Neuronal stem cell (in vitro differentiated cells): ENCODE measurements around the gene GRID2IP. TPM values are rescaled to one million over a fixed set of nuclear protein-coding genes. Genes with fewer than 3 reads are reported as not detected.

ENCODE experiments used
- DNase-seq: peaks from one replicate; pipeline ENCODE4 v3.0.0-alpha.2; 2013; ENCODE audit warnings: low spot score
- H2AFZ ChIP-seq: one replicate; pipeline ENCODE4 v1.6.1; 2013; ENCODE audit warnings: mild to moderate bottlenecking, low read length, inconsistent platforms
- H2AK5ac ChIP-seq: 2 replicates; pipeline ENCODE4 v1.6.1; 2013; ENCODE audit warnings: low read depth, mild to moderate bottlenecking, inconsistent platforms, low read length, moderate library complexity, mixed read lengths
- H2BK120ac ChIP-seq: 2 replicates; pipeline ENCODE4 v1.6.1; 2013; ENCODE audit warnings: low read depth, mild to moderate bottlenecking, inconsistent platforms, low read length, moderate library complexity, mixed read lengths
- H2BK12ac ChIP-seq: one replicate; pipeline ENCODE4 v1.6.1; 2013; ENCODE audit warnings: low read length, inconsistent platforms
- H2BK15ac ChIP-seq: 2 replicates; pipeline ENCODE4 v1.6.1; 2013; ENCODE audit warnings: mild to moderate bottlenecking, low read length, inconsistent platforms, mixed read lengths
- H2BK5ac ChIP-seq: one replicate; pipeline ENCODE4 v1.6.1; 2013; ENCODE audit warnings: inconsistent platforms, mild to moderate bottlenecking, low read length, moderate library complexity
- H3K14ac ChIP-seq: one replicate; pipeline ENCODE4 v1.6.1; 2013; ENCODE audit warnings: low read length, inconsistent platforms
- H3K18ac ChIP-seq: 2 replicates; pipeline ENCODE4 v1.6.1; 2013; ENCODE audit warnings: low read length, inconsistent platforms
- H3K23ac ChIP-seq: 2 replicates; pipeline ENCODE4 v1.6.1; 2013; ENCODE audit warnings: low read depth, mild to moderate bottlenecking, mixed read lengths, low read length, inconsistent platforms; ENCODE audit not compliant: poor library complexity
- H3K27ac ChIP-seq: replicated peaks from 3 replicates; pipeline ENCODE4 v1.5.1; 2013; ENCODE audit warnings: low read length, inconsistent platforms
- H3K27me3 ChIP-seq, 3 experiments: 2 replicates each; pipeline ENCODE4 v1.6.1; 2013; ENCODE audit warnings: low read length in 3 of 3, mild to moderate bottlenecking in 2 of 3, inconsistent platforms in 1 of 3, low read depth in 1 of 3, mixed read lengths in 1 of 3, moderate library complexity in 1 of 3; ENCODE audit not compliant: control insufficient read depth in 3 of 3, insufficient read depth in 3 of 3
- H3K36me3 ChIP-seq, 2 donors: replicated peaks in 1 of 2; 2 replicates each; pipeline ENCODE4 v1.6.1; 2013; ENCODE audit warnings: low read length in 2 of 2; ENCODE audit not compliant: control insufficient read depth in 2 of 2, insufficient read depth in 2 of 2
- H3K4ac ChIP-seq: 2 replicates; pipeline ENCODE4 v1.6.1; 2013; ENCODE audit warnings: inconsistent platforms, mild to moderate bottlenecking, low read length, moderate library complexity
- H3K4me1 ChIP-seq, 2 donors: 1 replicate in 1 of 2; 2 replicates in 1 of 2; pipeline ENCODE4 v1.6.1; 2013; ENCODE audit warnings: low read length in 2 of 2, low read depth in 1 of 2; ENCODE audit not compliant: control insufficient read depth in 2 of 2, insufficient read depth in 1 of 2
- H3K4me2 ChIP-seq: one replicate; pipeline ENCODE4 v1.6.1; 2013; ENCODE audit warnings: mild to moderate bottlenecking, low read length, inconsistent platforms; ENCODE audit not compliant: insufficient read depth, poor library complexity, severe bottlenecking
- H3K4me3 ChIP-seq, 2 donors: 2 replicates each; pipeline ENCODE4 v1.5.1; 2013; ENCODE audit warnings: low read length in 2 of 2, mild to moderate bottlenecking in 2 of 2, inconsistent platforms in 1 of 2, moderate library complexity in 1 of 2
- H3K79me1 ChIP-seq: one replicate; pipeline ENCODE4 v1.6.1; 2013; ENCODE audit warnings: low read depth, mild to moderate bottlenecking, inconsistent platforms, low read length, moderate library complexity
- H3K9ac ChIP-seq: one replicate; pipeline ENCODE4 v1.6.1; 2013; ENCODE audit warnings: mild to moderate bottlenecking, low read depth, low read length, inconsistent platforms; ENCODE audit not compliant: poor library complexity
- H3K9me3 ChIP-seq, 2 donors: replicated peaks in 1 of 2; 2 replicates each; pipeline versions ENCODE3 to v1.6.1; 2013; ENCODE audit warnings: low read length in 2 of 2, mild to moderate bottlenecking in 2 of 2, inconsistent platforms in 1 of 2, low read depth in 1 of 2, mixed read lengths in 1 of 2, moderate library complexity in 1 of 2; ENCODE audit not compliant: control insufficient read depth in 2 of 2, insufficient read depth in 1 of 2
- H4K8ac ChIP-seq: one replicate; pipeline ENCODE4 v1.6.1; 2013; ENCODE audit warnings: low read depth, mild to moderate bottlenecking, inconsistent platforms, low read length, moderate library complexity
- H4K91ac ChIP-seq: one replicate; pipeline ENCODE4 v1.6.1; 2013; ENCODE audit warnings: low read length, low read depth, mild to moderate bottlenecking, inconsistent platforms; ENCODE audit not compliant: poor library complexity
- WGBS, 2 donors: extraction: QIAGEN DNeasy Blood & Tissue Kit; methylation state at CpG; one replicate each; pipeline ENCODE4 v1.1.7; 2013; ENCODE audit warnings: missing lambda C conversion rate in 2 of 2, mixed read lengths in 1 of 2; ENCODE audit not compliant: insufficient read length in 2 of 2, insufficient replicate concordance in 1 of 2; ENCODE audit errors: extremely low coverage in 2 of 2; 5-methylcytosine and 5-hydroxymethylcytosine counted together
- polyA plus RNA-seq, 2 experiments: library from polyadenylated mRNA; stranded (reverse); fragments of 200-250 nt; gene quantifications; one replicate each; pipeline ENCODE4 v1.2.3, GENCODE V29; 2013

Gene GRID2IP
- polyA plus RNA-seq (2013, experiment 1 of 2), result 0.33 TPM
- 0.30 TPM for polyA plus RNA-seq (2013, experiment 2 of 2)

GRCh38 chr7:6551016-6551511, at the start of gene GRID2IP:
Gene GRID2IP (minus strand): TSS chr7:6551461. CDS start chr7:6551436, 25 bp downstream.
- DNase-seq, result no peak
- no peak within 1 kb of the TSS for H2BK120ac ChIP-seq
- H2BK12ac ChIP-seq, result no peak within 1 kb of the TSS
- H4K91ac ChIP-seq, result no peak within 1 kb of the TSS
- H2BK15ac ChIP-seq, result no peak within 1 kb of the TSS
- H3K27ac ChIP-seq, result no peak within 1 kb of the TSS
- no peak within 1 kb of the TSS for H2BK5ac ChIP-seq
- no peak within 1 kb of the TSS for H3K18ac ChIP-seq
- H2AK5ac ChIP-seq, result no peak within 1 kb of the TSS
- H3K4ac ChIP-seq, result no peak within 1 kb of the TSS
- H3K79me1 ChIP-seq, result no peaks in the 10 kb centered on the region
- H3K4me3 ChIP-seq, result no peak within 1 kb of the TSS
- H2AFZ ChIP-seq, result no peak within 1 kb of the TSS
- H3K9ac ChIP-seq, result no peak within 1 kb of the TSS
- no peaks in the 10 kb centered on the region for H3K9me3 ChIP-seq
- H3K4me1 ChIP-seq, result no peaks in the 10 kb centered on the region
- WGBS, 2 donors, result no CpG with 5 or more reads among the region's 46 CpGs
- no peaks in the 10 kb centered on the region for H3K27me3 ChIP-seq
- H3K14ac ChIP-seq, result no peak within 1 kb of the TSS
- no peak within 1 kb of the TSS for H4K8ac ChIP-seq
- H3K4me2 ChIP-seq, result no peak within 1 kb of the TSS
- H3K36me3 ChIP-seq, result no peaks in the 10 kb centered on the region
- H3K23ac ChIP-seq, result no peak within 1 kb of the TSS

- Histone ChIP-seq H3K4ac (no peak overlapping the region), H2AK5ac (no peak overlapping the region), H4K8ac (no peak overlapping the region), H3K27me3 (no peaks in the 10 kb centered on the region), H4K91ac (no peak overlapping the region), H3K4me3 (no peak overlapping the region), H3K18ac (no peak overlapping the region), H2BK12ac (no peak overlapping the region), H2AFZ (no peak overlapping the region), H3K14ac (no peak overlapping the region), H3K36me3 (peaks cover 46 to 93% of the 10 kb centered on the region in 2 donors), H3K23ac (no peak overlapping the region), H3K79me1 (peaks cover 2% of the 10 kb centered on the region), H2BK5ac (no peak overlapping the region), H3K9ac (no peak overlapping the region), H3K9me3 (no peaks in the 10 kb centered on the region), H2BK15ac (no peak overlapping the region), H3K4me2 (no peak overlapping the region), H3K4me1 (no peaks in the 10 kb centered on the region), H3K27ac (no peak overlapping the region), H2BK120ac (no peak overlapping the region)
- DNase-seq, result no peak
- WGBS, 2 donors, result no CpG with 5 or more reads among the region's 15 CpGs
Measured at GRCh38 chr7:6600093-6600492, 48.8 kb upstream of the GRID2IP start.

DNA sequence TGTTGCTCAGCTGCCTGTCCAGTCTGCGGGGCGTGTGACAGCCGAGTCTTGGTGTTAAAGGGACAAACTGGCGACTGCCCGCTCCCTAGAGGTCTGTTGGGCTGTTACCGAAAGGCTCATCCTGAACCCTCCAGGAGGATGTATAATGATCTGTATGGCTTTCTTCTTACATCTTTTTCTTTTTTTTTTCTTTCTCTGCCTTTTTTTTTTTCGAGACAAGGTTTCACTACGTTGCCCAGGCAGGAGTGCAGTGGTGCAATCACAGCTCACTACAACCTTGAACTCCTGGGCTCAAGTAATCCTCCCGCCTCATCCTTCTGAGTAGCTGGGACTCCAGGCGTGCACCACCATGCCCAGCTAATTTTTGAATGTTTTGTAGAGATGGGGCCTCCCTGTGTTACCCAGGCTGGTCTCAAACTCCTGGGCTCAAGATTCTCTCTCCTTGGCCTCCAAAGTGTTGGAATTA, 39.4 kb upstream of the GRID2IP start:
- peak overlapping the region; percentile 98 to 99 for H3K4me3 ChIP-seq
- peaks cover 0 to 4% (median 0%) of the 10 kb centered on the region in 3 experiments for H3K27me3 ChIP-seq
- H3K4me2 ChIP-seq, result peak overlapping the region; percentile 89
- H2BK15ac ChIP-seq, result no peak overlapping the region
- WGBS, 2 donors, result no CpG with 5 or more reads among the region's 10 CpGs
- no peak overlapping the region for H3K23ac ChIP-seq
- H3K18ac ChIP-seq, result peak overlapping the region; percentile 97
- H3K4me1 ChIP-seq, result peaks cover 3 to 6% of the 10 kb centered on the region in 2 donors
- no peak overlapping the region for H2AK5ac ChIP-seq
- no peak overlapping the region for H3K14ac ChIP-seq
- peak overlapping the region; percentile 99 for H2AFZ ChIP-seq
- no peak overlapping the region for H3K27ac ChIP-seq
- no peak for DNase-seq
- H3K79me1 ChIP-seq, result peaks cover 3% of the 10 kb centered on the region
- no peak overlapping the region for H4K91ac ChIP-seq
- peak overlapping the region; percentile 98 for H3K9ac ChIP-seq
- peaks cover 29 to 69% of the 10 kb centered on the region in 2 donors for H3K36me3 ChIP-seq
- H3K9me3 ChIP-seq, result no peaks in the 10 kb centered on the region
- no peak overlapping the region for H2BK120ac ChIP-seq
- no peak overlapping the region for H2BK12ac ChIP-seq
- no peak overlapping the region for H4K8ac ChIP-seq
- no peak overlapping the region for H3K4ac ChIP-seq
- H2BK5ac ChIP-seq, result no peak overlapping the region

DNA sequence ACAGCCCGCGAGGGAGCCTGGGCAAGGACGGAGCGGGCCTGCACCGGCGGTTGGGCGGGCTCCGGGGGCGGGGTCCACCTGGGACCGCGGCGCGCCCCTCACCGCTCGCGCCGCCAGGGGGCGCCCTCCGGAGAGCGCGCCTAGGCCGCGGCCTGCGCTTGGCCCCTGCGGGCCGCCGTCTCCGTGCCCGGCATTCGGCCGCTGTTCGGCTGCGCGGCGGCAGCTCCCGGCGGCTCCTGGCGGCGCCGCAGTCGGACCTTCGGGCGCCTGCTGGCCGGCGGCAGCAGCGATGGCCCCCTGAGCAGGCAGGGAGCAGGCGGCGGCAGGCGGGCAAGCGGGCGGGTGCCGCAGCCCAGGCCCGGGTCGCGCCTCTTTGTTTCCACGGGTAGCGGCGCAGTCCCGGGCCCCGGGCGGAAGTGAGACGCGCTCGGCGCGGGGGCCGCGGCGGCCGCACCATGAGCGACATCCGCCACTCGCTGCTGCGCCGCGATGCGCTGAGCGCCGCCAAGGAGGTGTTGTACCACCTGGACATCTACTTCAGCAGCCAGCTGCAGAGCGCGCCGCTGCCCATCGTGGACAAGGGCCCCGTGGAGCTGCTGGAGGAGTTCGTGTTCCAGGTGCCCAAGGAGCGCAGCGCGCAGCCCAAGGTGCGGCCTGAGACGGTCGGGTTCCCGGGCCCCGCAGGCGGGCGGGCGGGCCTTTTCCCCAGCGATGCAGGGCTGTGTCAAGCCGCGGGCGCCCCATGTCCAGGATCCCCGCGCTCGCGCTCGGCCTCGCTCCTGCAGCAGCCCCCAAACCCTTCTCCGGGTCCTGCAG, 38.8 kb upstream of the GRID2IP start, which contains the start of gene INTS15:
Gene INTS15 (plus strand): TSS at position 193 of the 816 bp plus-strand sequence. CDS start 263 bp downstream, at position 456.
- DNase-seq, result peak; percentile 83
- H3K4ac ChIP-seq, result no peak within 1 kb of the TSS
- peak within 1 kb of the TSS; percentile 75 for H2BK15ac ChIP-seq
- H3K14ac ChIP-seq, result peak within 1 kb of the TSS; percentile 56
- H2AK5ac ChIP-seq, result peak within 1 kb of the TSS; percentile 37
- H3K79me1 ChIP-seq, result peaks cover 3% of the 10 kb centered on the region
- H4K8ac ChIP-seq, result no peak within 1 kb of the TSS
- H2BK5ac ChIP-seq, result peak within 1 kb of the TSS; percentile 24
- no peaks in the 10 kb centered on the region for H3K9me3 ChIP-seq
- H4K91ac ChIP-seq, result no peak within 1 kb of the TSS
- H3K4me2 ChIP-seq, result peak within 1 kb of the TSS; percentile 89
- peak within 1 kb of the TSS; percentile 83 for H3K27ac ChIP-seq
- peaks cover 0 to 4% (median 0%) of the 10 kb centered on the region in 3 experiments for H3K27me3 ChIP-seq
- no peak within 1 kb of the TSS for H2BK120ac ChIP-seq
- peaks cover 3 to 6% of the 10 kb centered on the region in 2 donors for H3K4me1 ChIP-seq
- H3K23ac ChIP-seq, result peak within 1 kb of the TSS; percentile 99
- H3K9ac ChIP-seq, result peak within 1 kb of the TSS; percentile 98
- no CpG with 5 or more reads among the region's 107 CpGs for WGBS, 2 donors
- H3K36me3 ChIP-seq, result peaks cover 26 to 67% of the 10 kb centered on the region in 2 donors
- peak within 1 kb of the TSS; percentile 97 for H3K18ac ChIP-seq
- H2BK12ac ChIP-seq, result no peak within 1 kb of the TSS
- H3K4me3 ChIP-seq, result peak within 1 kb of the TSS; percentile 98 to 99
- peak within 1 kb of the TSS; percentile 99 for H2AFZ ChIP-seq
